Osteoblast (primary cell): ENCODE data around the gene TMEM14B. TPM values are rescaled to one million over a fixed set of nuclear protein-coding genes. Genes with fewer than 3 reads are reported as not detected.
"Not testable (repeated sequence)": the region's sequence is repeated elsewhere in the genome, so short reads cannot be mapped to it uniquely, and the experiment has no call there.

Experiments used
- DNase-seq: peaks from one replicate; pipeline ENCODE4 v3.0.0; 2011; ENCODE audit warnings: low spot score, mixed read lengths; ENCODE audit not compliant: insufficient read length; ENCODE audit errors: missing footprints
- H2AFZ ChIP-seq: 2 replicates; pipeline ENCODE4 v1.6.0; 2011; ENCODE audit warnings: mild to moderate bottlenecking, low read length
- H3K27ac ChIP-seq: 2 replicates; pipeline ENCODE4 v1.5.1; 2011; ENCODE audit warnings: mild to moderate bottlenecking, low read depth, low read length, moderate library complexity
- H3K27me3 ChIP-seq: 2 replicates; pipeline ENCODE4 v1.6.0; 2012; ENCODE audit warnings: mild to moderate bottlenecking, control low read depth, inconsistent platforms, low read length, moderate library complexity; ENCODE audit not compliant: insufficient read depth
- H3K36me3 ChIP-seq: 2 replicates; pipeline ENCODE4 v1.5.1; 2011; ENCODE audit warnings: mild to moderate bottlenecking, low read length, control low read depth, moderate library complexity; ENCODE audit not compliant: insufficient read depth
- H3K4me1 ChIP-seq: 2 replicates; pipeline ENCODE4 v1.5.1; 2011; ENCODE audit warnings: mild to moderate bottlenecking, low read length, control low read depth, moderate library complexity; ENCODE audit not compliant: insufficient read depth
- H3K4me2 ChIP-seq: 2 replicates; pipeline ENCODE4 v1.6.0; 2011; ENCODE audit warnings: mild to moderate bottlenecking, low read length; ENCODE audit not compliant: insufficient read depth
- H3K4me3 ChIP-seq: fragments of 200-600 bp; sonication (generic); 3 replicates; pipeline ENCODE4 v1.5.1; 2012; ENCODE audit warnings: mild to moderate bottlenecking, low read length, inconsistent platforms; ENCODE audit not compliant: insufficient read depth
- H3K79me2 ChIP-seq: 2 replicates; pipeline ENCODE4 v1.6.0; 2012; ENCODE audit warnings: mild to moderate bottlenecking, low read length, control low read depth, inconsistent platforms; ENCODE audit not compliant: insufficient read depth
- H3K9me3 ChIP-seq: 2 replicates; pipeline ENCODE4 v1.5.1; 2011; ENCODE audit warnings: low read depth, low read length, control low read depth
- H4K20me1 ChIP-seq: 2 replicates; pipeline ENCODE4 v1.6.0; 2012; ENCODE audit warnings: mild to moderate bottlenecking, low read length, control low read depth; ENCODE audit not compliant: insufficient read depth
- CTCF ChIP-seq: IDR thresholded peaks from 2 replicates; pipeline ENCODE4 v1.5.1; 2011; ENCODE audit warnings: mild to moderate bottlenecking, low read depth, low read length, moderate library complexity; ENCODE audit errors: extremely low read depth
- total RNA-seq: library from RNA; depleted of rRNA; stranded (reverse); fragments of >200 nt; gene quantifications from 2 replicates; pipeline ENCODE4 v1.2.3, GENCODE V29; 2012

TMEM14B gene
- total RNA-seq, 1 donor: 64.1 TPM

GRCh38 chr6:10740061-10740460, 7.5 kb upstream of the TMEM14B start:
- peaks cover 5% of the 10 kb centered on the region for H3K4me1 ChIP-seq
- H3K27ac ChIP-seq: no peak overlapping the region
- DNase-seq: no peak
- no peak overlapping the region for H3K4me2 ChIP-seq
- no peak overlapping the region for H2AFZ ChIP-seq
- TF ChIP-seq CTCF: no peak
- no peaks in the 10 kb centered on the region for H3K9me3 ChIP-seq
- no peaks in the 10 kb centered on the region for H3K36me3 ChIP-seq
- H3K79me2 ChIP-seq: no peaks in the 10 kb centered on the region
- no peaks in the 10 kb centered on the region for H4K20me1 ChIP-seq
- no peaks in the 10 kb centered on the region for H3K27me3 ChIP-seq
- no peak overlapping the region for H3K4me3 ChIP-seq

- H3K27me3 ChIP-seq, H2AFZ ChIP-seq, H3K4me2 ChIP-seq, H3K4me1 ChIP-seq, H3K4me3 ChIP-seq, H3K9me3 ChIP-seq, H3K36me3 ChIP-seq, DNase-seq, H3K27ac ChIP-seq, H4K20me1 ChIP-seq, H3K79me2 ChIP-seq: not testable (repeated sequence)
Measured at GRCh38 chr6:10741643-10742042, 6.0 kb upstream of the TMEM14B start.

- Histone ChIP-seq H3K4me3 (no peak overlapping the region), H4K20me1 (no peaks in the 10 kb centered on the region), H3K36me3 (no peaks in the 10 kb centered on the region), H3K9me3 (no peaks in the 10 kb centered on the region), H3K4me2 (no peak overlapping the region), H3K27me3 (no peaks in the 10 kb centered on the region), H2AFZ (no peak overlapping the region), H3K4me1 (peaks cover 5% of the 10 kb centered on the region), H3K79me2 (no peaks in the 10 kb centered on the region), H3K27ac (no peak overlapping the region)
- TF ChIP-seq CTCF: no peak
- no peak for DNase-seq
Measured at GRCh38 chr6:10742251-10742650, 5.4 kb upstream of the TMEM14B start.

GRCh38 chr6:10743515-10743914, 4.1 kb upstream of the TMEM14B start:
- Histone ChIP-seq H3K9me3 (no peaks in the 10 kb centered on the region), H3K4me1 (peaks cover 10% of the 10 kb centered on the region), H3K27ac (no peak overlapping the region), H2AFZ (no peak overlapping the region), H4K20me1 (no peaks in the 10 kb centered on the region), H3K27me3 (no peaks in the 10 kb centered on the region), H3K79me2 (peaks cover 8% of the 10 kb centered on the region), H3K4me2 (no peak overlapping the region), H3K36me3 (no peaks in the 10 kb centered on the region), H3K4me3 (no peak overlapping the region)
- TF ChIP-seq CTCF: no peak
- no peak for DNase-seq
